ENCODE measurements around the gene AMH.

The AMH gene

GRCh38 chr19:2288818-2289713 lies 39.9 kb downstream of the AMH start:
- no peak overlapping the region for H3K4me3 ChIP-seq (replicated peaks; ENCODE audit: low read depth, low read length)
- TF ChIP-seq, protein P1, sequence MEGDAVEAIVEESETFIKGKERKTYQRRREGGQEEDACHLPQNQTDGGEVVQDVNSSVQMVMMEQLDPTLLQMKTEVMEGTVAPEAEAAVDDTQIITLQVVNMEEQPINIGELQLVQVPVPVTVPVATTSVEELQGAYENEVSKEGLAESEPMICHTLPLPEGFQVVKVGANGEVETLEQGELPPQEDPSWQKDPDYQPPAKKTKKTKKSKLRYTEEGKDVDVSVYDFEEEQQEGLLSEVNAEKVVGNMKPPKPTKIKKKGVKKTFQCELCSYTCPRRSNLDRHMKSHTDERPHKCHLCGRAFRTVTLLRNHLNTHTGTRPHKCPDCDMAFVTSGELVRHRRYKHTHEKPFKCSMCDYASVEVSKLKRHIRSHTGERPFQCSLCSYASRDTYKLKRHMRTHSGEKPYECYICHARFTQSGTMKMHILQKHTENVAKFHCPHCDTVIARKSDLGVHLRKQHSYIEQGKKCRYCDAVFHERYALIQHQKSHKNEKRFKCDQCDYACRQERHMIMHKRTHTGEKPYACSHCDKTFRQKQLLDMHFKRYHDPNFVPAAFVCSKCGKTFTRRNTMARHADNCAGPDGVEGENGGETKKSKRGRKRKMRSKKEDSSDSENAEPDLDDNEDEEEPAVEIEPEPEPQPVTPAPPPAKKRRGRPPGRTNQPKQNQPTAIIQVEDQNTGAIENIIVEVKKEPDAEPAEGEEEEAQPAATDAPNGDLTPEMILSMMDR (IDR thresholded peaks at IDR 0.05; ENCODE audit: low read depth, low read length, missing control alignments) = no peak
- DNase-seq (ENCODE audit: extremely low read depth, low read depth) = no peak

DNA sequence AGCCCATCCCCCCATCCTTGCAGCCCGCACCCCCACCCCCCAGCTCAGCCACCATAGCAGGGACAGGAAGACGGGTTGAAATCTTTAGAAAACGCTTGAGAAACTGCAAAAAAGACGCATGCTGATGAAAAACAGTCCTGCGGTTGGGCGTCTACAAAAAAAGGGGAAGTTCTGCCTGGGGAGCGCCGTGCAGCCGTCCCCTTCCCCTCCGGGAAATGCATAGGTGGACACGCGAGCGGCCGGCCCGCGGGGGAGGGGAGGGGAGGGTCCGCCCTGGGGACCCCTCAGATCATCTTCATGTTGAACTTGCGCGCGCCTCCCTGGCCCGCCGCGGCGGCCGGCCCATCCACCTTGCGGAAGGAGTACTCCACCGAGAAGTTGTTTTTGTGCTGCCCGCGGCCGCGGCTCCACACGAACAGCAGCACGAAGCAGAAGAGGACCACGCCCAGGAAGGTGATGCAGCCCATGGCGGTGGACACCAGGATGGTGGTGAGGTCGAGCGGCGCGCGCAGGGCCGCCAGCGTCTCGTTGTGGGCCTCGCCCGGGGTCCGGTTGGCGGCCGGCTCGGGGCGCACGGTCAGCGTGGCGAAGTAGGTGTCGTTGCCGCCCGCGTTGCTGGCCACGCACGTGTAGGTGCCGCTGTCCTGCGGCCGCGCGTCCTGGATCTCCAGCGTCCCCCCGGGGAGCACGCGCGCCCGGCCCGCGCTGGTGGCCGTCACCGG lies 40.8 kb downstream of the AMH start:
- no peak for DNase-seq (ENCODE audit: extremely low read depth, low read depth)
- peak overlapping the region; percentile 13; the same call in 1 of the 2 replicates for H3K4me3 ChIP-seq (replicated peaks; ENCODE audit: low read depth, low read length)
- TF ChIP-seq, protein P1 (IDR thresholded peaks at IDR 0.05; ENCODE audit: low read depth, low read length, missing control alignments) = no peak

DNA sequence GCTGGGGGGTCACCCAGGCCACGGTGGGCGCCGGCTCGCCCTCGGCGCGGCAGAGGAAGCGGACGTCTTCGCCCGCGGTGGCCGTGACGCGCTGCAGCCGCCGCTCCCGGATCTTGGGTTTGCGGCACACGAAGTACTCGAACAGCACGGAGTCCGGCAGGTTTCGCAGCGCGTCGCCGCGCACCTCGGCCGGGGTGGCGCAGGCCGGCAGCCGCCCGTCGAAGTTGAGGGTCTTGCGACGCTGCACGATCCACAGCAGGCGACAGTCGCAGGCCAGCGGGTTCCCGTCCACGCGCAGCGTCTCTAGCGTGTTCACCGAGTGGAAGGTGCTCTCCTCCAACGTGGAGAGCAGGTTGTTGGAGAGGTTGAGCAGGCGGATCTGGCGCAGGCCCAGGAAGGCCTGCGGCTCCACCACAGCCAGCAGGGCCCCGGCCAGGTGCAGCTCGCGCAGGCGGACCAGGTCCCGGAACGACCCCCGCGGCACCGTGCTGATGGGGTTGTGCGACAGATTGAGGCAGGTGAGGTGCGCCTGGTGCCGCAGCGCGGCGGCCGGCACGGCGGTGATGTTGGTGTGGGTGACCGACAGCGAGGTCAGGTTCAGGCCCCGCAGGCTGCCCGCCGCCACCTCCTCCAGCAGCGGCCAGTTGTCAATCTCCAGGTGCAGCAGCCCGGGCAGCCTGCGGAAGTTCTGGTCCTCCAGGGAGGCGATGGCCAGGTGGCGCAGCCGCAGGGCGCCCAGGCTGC lies 41.5 kb downstream of the AMH start:
- TF ChIP-seq, protein P1 (IDR thresholded peaks at IDR 0.05; ENCODE audit: low read depth, low read length, missing control alignments) = no peak
- 0 out of 2 replicates have a peak overlapping the region, but pooled peaks have one; percentile 9 for H3K4me3 ChIP-seq (replicated peaks; ENCODE audit: low read depth, low read length)
- no peak for DNase-seq (ENCODE audit: extremely low read depth, low read depth)

DNA sequence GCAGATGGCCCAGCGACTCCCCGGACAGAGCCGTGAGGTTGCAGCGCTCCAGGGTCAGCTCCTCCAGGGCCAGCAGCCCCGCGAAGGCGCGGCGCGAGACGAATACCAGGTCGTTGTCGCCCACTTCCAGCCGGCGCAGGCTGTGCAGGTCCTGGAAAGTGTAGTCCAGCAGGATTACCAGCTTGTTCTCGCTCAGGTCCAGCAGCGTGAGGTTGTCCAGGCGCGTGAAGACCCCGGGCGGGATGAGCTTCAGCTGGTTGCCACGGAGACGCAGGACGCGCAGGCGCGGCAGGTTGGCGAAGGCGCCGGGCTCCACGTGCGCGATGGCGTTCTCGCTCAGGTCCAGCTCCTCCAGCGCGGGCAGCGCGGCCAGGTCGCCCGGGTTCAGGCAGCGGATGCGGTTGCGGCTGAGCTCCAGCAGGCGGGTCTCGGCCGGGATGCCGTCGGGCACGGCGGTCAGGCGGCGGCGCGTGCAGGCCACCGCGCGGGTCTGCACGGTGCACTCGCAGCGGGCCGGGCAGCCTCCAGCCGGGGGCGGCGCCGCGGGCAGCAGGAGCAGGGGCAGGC lies 42.1 kb downstream of the AMH start:
- no peak for DNase-seq (ENCODE audit: extremely low read depth, low read depth)
- H3K4me3 ChIP-seq (replicated peaks; ENCODE audit: low read depth, low read length) = 0 out of 2 replicates have a peak overlapping the region, but pooled peaks have one; percentile 9
- TF ChIP-seq, protein P1 (IDR thresholded peaks at IDR 0.05; ENCODE audit: low read depth, low read length, missing control alignments) = no peak

- H3K4me3 ChIP-seq (replicated peaks; ENCODE audit: low read depth, low read length) = no peak overlapping the region
- peak; percentile 56 for DNase-seq (ENCODE audit: extremely low read depth, low read depth)
- TF ChIP-seq, protein P1 (IDR thresholded peaks at IDR 0.05; ENCODE audit: low read depth, low read length, missing control alignments) = no peak
These were observed 45.7 kb downstream of the AMH start for GRCh38 chr19:2294687-2295335.

GRCh38 chr19:2296141-2296540 lies 47.0 kb downstream of the AMH start:
- H3K4me3 ChIP-seq (replicated peaks; ENCODE audit: low read depth, low read length) = no peak overlapping the region
- TF ChIP-seq, protein P1 (IDR thresholded peaks at IDR 0.05; ENCODE audit: low read depth, low read length, missing control alignments) = no peak
- DNase-seq (ENCODE audit: extremely low read depth, low read depth) = no peak
